ENCODE data around the gene ZNF438.

ZNF438 gene

GRCh38 chr10:30869566-30869965 lies 162.1 kb downstream of the ZNF438 start:
- Histone ChIP-seq H3K36me3 (ENCODE audit: insufficient read depth) (no peaks in the 10 kb centered on the region), H3K9ac (no peak overlapping the region), H3K4me1 (ENCODE audit: low read depth, poor library complexity, severe bottlenecking) (peaks cover 27% of the 10 kb centered on the region), H4K20me1 (ENCODE audit: insufficient read depth) (no peaks in the 10 kb centered on the region), H3K4me2 (no peak overlapping the region), H2AFZ (ENCODE audit: low read depth) (no peak overlapping the region), H3K27me3 (ENCODE audit: insufficient read depth, low read depth) (no peaks in the 10 kb centered on the region), H3K79me2 (ENCODE audit: insufficient read depth, low read depth) (no peaks in the 10 kb centered on the region), H3K27ac (no peak overlapping the region), H3K4me3 (IDR thresholded peaks at IDR 0.05; ENCODE audit: insufficient read depth, low read depth, low read length) (no peak overlapping the region)
- TF ChIP-seq CTCF (conservative IDR thresholded peaks at IDR 0.05; ENCODE audit: low read depth, low read length) = no peak

- Histone ChIP-seq H3K27me3 (ENCODE audit: insufficient read depth, low read depth) (no peaks in the 10 kb centered on the region), H3K27ac (no peak overlapping the region)
Measured at GRCh38 chr10:30868611-30869010, 163.1 kb downstream of the ZNF438 start.

GRCh38 chr10:30866896-30867295 lies 164.8 kb downstream of the ZNF438 start:
- Histone ChIP-seq H3K4me1 (ENCODE audit: low read depth, poor library complexity, severe bottlenecking) (peaks cover 26% of the 10 kb centered on the region), H3K4me3 (IDR thresholded peaks at IDR 0.05; ENCODE audit: insufficient read depth, low read depth, low read length) (no peak overlapping the region), H2AFZ (ENCODE audit: low read depth) (no peak overlapping the region), H3K27me3 (ENCODE audit: insufficient read depth, low read depth) (no peaks in the 10 kb centered on the region), H3K79me2 (ENCODE audit: insufficient read depth, low read depth) (no peaks in the 10 kb centered on the region), H3K9ac (no peak overlapping the region), H3K27ac (no peak overlapping the region), H3K36me3 (ENCODE audit: insufficient read depth) (no peaks in the 10 kb centered on the region), H3K4me2 (no peak overlapping the region), H4K20me1 (ENCODE audit: insufficient read depth) (no peaks in the 10 kb centered on the region)
- no peak for TF ChIP-seq CTCF (conservative IDR thresholded peaks at IDR 0.05; ENCODE audit: low read depth, low read length)

More at GRCh38 chr10:30868611-30869010, 163.1 kb downstream of the ZNF438 start:
- no peaks in the 10 kb centered on the region for H3K79me2 ChIP-seq (ENCODE audit: insufficient read depth, low read depth)
- H3K4me2 ChIP-seq = no peak overlapping the region
- H2AFZ ChIP-seq (ENCODE audit: low read depth) = no peak overlapping the region
- no peak for TF ChIP-seq CTCF (conservative IDR thresholded peaks at IDR 0.05; ENCODE audit: low read depth, low read length)
- no peaks in the 10 kb centered on the region for H3K36me3 ChIP-seq (ENCODE audit: insufficient read depth)
- no peaks in the 10 kb centered on the region for H4K20me1 ChIP-seq (ENCODE audit: insufficient read depth)
- peaks cover 27% of the 10 kb centered on the region for H3K4me1 ChIP-seq (ENCODE audit: low read depth, poor library complexity, severe bottlenecking)
- H3K9ac ChIP-seq = no peak overlapping the region
- no peak overlapping the region for H3K4me3 ChIP-seq (IDR thresholded peaks at IDR 0.05; ENCODE audit: insufficient read depth, low read depth, low read length)

- Histone ChIP-seq H3K4me1 (ENCODE audit: low read depth, poor library complexity, severe bottlenecking) (peaks cover 11% of the 10 kb centered on the region), H3K27ac (no peak overlapping the region), H3K27me3 (ENCODE audit: insufficient read depth, low read depth) (no peaks in the 10 kb centered on the region), H3K4me3 (IDR thresholded peaks at IDR 0.05; ENCODE audit: insufficient read depth, low read depth, low read length) (no peak overlapping the region), H3K36me3 (ENCODE audit: insufficient read depth) (no peaks in the 10 kb centered on the region), H2AFZ (ENCODE audit: low read depth) (no peak overlapping the region), H3K79me2 (ENCODE audit: insufficient read depth, low read depth) (no peaks in the 10 kb centered on the region), H3K4me2 (no peak overlapping the region), H3K9ac (no peak overlapping the region), H4K20me1 (ENCODE audit: insufficient read depth) (no peaks in the 10 kb centered on the region)
- TF ChIP-seq CTCF (conservative IDR thresholded peaks at IDR 0.05; ENCODE audit: low read depth, low read length) = no peak
Measured at GRCh38 chr10:30865141-30865926, 166.3 kb downstream of the ZNF438 start.
